OCI-LY7 (cell line): ENCODE measurements around the gene PSMD2. TPM values are rescaled to one million over a fixed set of nuclear protein-coding genes. Genes with fewer than 3 reads are reported as not detected.

ENCODE experiments used
- BruUV-seq: library from RNA; stranded (reverse); fragments of 400-500 nt; replicated peaks from 2 replicates; lab custom pipeline; 2021; lab: Mats Ljungman, UMichigan
- CTCF ChIA-PET: fragments of 300-600 bp; sonication (Branson Sonifier 250); formaldehyde crosslinking; loops from one replicate; lab custom pipeline; 2022; ENCODE audit warnings: antibody characterized with exemption; ENCODE audit not compliant: unreplicated experiment; lab: Charles Lee
- POLR2A ChIA-PET: fragments of 300-600 bp; sonication (Branson Sonifier 250); formaldehyde crosslinking; loops from one replicate; lab custom pipeline; 2022; ENCODE audit warnings: antibody characterized with exemption; lab: Charles Lee
- DNase-seq: peaks from one replicate; pipeline ENCODE4 v3.0.0-alpha.2; 2015; ENCODE audit warnings: low spot score
- H2AFZ ChIP-seq: fragments of 200-600 bp; sonication (generic), shearing (Covaris generic); 2 replicates; pipeline ENCODE4 v1.6.1; 2014; ENCODE audit warnings: mild to moderate bottlenecking, antibody characterized with exemption, low read length, moderate library complexity
- H3K27ac ChIP-seq: fragments of 200-600 bp; sonication (generic); 2 replicates; pipeline ENCODE4 v1.5.1; 2014; ENCODE audit warnings: mixed run types, low read depth, mild to moderate bottlenecking, moderate library complexity, low read length, inconsistent platforms; ENCODE audit not compliant: poor library complexity, severe bottlenecking
- H3K36me3 ChIP-seq: fragments of 200-600 bp; sonication (generic); 2 replicates; pipeline ENCODE4 v1.6.1; 2014; ENCODE audit warnings: mild to moderate bottlenecking, antibody characterized with exemption, low read length, moderate library complexity, mixed read lengths; ENCODE audit not compliant: insufficient read depth
- H3K4me1 ChIP-seq: fragments of 200-600 bp; sonication (generic); 2 replicates; pipeline ENCODE4 v1.5.1; 2014; ENCODE audit warnings: mild to moderate bottlenecking, low read length; ENCODE audit not compliant: insufficient read depth, poor library complexity, severe bottlenecking
- H3K4me2 ChIP-seq: fragments of 200-600 bp; sonication (generic); 2 replicates; pipeline ENCODE4 v1.6.1; 2014; ENCODE audit warnings: mild to moderate bottlenecking, low read length
- H3K4me3 ChIP-seq: fragments of 200-600 bp; sonication (generic); 2 replicates; pipeline ENCODE4 v1.5.1; 2014; ENCODE audit warnings: mild to moderate bottlenecking, low read depth, low read length; ENCODE audit not compliant: poor library complexity, severe bottlenecking
- H3K79me2 ChIP-seq: fragments of 200-600 bp; sonication (generic); 2 replicates; pipeline ENCODE4 v1.6.1; 2016; ENCODE audit warnings: low read depth, mild to moderate bottlenecking, low read length, moderate library complexity, mixed read lengths; ENCODE audit not compliant: insufficient read depth
- H3K9me2 ChIP-seq: fragments of 200-600 bp; sonication (generic); 2 replicates; pipeline ENCODE4 v1.6.1; 2016; ENCODE audit warnings: mild to moderate bottlenecking, low read length, mixed read lengths; ENCODE audit not compliant: insufficient read depth
- H3K9me3 ChIP-seq: fragments of 200-600 bp; sonication (generic); 2 replicates; pipeline ENCODE4 v1.6.1; 2014; ENCODE audit warnings: mild to moderate bottlenecking, mixed run types, low read length, mixed read lengths
- H4K20me1 ChIP-seq: fragments of 200-600 bp; sonication (generic); 2 replicates; pipeline ENCODE4 v1.6.1; 2014; ENCODE audit warnings: mild to moderate bottlenecking, antibody characterized with exemption, low read length, moderate library complexity, mixed read lengths; ENCODE audit not compliant: insufficient read depth
- CTCF ChIP-seq: fragments of 200-600 bp; sonication (generic); conservative IDR thresholded peaks from 2 replicates; pipeline ENCODE4 v1.5.1; 2014; ENCODE audit warnings: mild to moderate bottlenecking, antibody characterized with exemption, low read length, moderate library complexity, mixed read lengths
- EZH2phosphoT487 ChIP-seq: fragments of 200-600 bp; sonication (generic); IDR thresholded peaks from 2 replicates; pipeline ENCODE4 v1.6.1; 2018; ENCODE audit warnings: low read depth, borderline replicate concordance, mild to moderate bottlenecking, mixed run types, antibody characterized with exemption, low read length, moderate library complexity, mixed read lengths
- intact Hi-C: fragments of 100-400 bp; cut with micrococcal nuclease; formaldehyde crosslinking; loops from one replicate; pipeline ENCODE4 v1.10.0; 2022; ENCODE audit not compliant: unreplicated experiment
- total RNA-seq, 2 experiments: library from RNA; depleted of rRNA in 1 of 2; stranded (reverse); fragments of >200 nt in 1 of 2; shearing (Covaris generic) in 1 of 2; gene quantifications; 2 replicates each; pipeline ENCODE4 v1.2.3, GENCODE V29; 2014 to 2022

PSMD2 gene
- total RNA-seq, 2 experiments from 2014 or later = 158 to 219 TPM

- Histone ChIP-seq H3K27ac (peak overlapping the region; percentile 1), H3K4me3 (peak overlapping the region; percentile 64), H2AFZ (no peak overlapping the region), H3K36me3 (peaks cover 52% of the 10 kb centered on the region), H3K9me2 (no peaks in the 10 kb centered on the region), H3K4me2 (peak overlapping the region; percentile 73), H4K20me1 (peaks cover 4% of the 10 kb centered on the region; the same call in 1 of the 2 replicates), H3K4me1 (peaks cover 8% of the 10 kb centered on the region), H3K79me2 (no peaks in the 10 kb centered on the region), H3K9me3 (no peaks in the 10 kb centered on the region)
- no peak for DNase-seq
- intact Hi-C loops = no loop called here
- TF ChIP-seq CTCF = no peak
- CTCF ChIA-PET = no interaction called here
- POLR2A ChIA-PET = no interaction called here
- no TSS peak for BruUV-seq
Observed at GRCh38 chr3:184335291-184335660, 36.2 kb downstream of the PSMD2 start.

GRCh38 chr3:184335661-184336546 lies 36.9 kb downstream of the PSMD2 start:
- H3K4me3 ChIP-seq = peak overlapping the region; percentile 64
- peak; percentile 78 for DNase-seq
- no TSS peak for BruUV-seq
- H3K9me2 ChIP-seq = no peaks in the 10 kb centered on the region
- intact Hi-C loops = no loop called here
- no peak overlapping the region for H2AFZ ChIP-seq
- no peaks in the 10 kb centered on the region for H3K9me3 ChIP-seq
- peak overlapping the region; percentile 73 for H3K4me2 ChIP-seq
- H4K20me1 ChIP-seq = peaks cover 4% of the 10 kb centered on the region; the same call in 1 of the 2 replicates
- H3K79me2 ChIP-seq = no peaks in the 10 kb centered on the region
- peak overlapping the region; percentile 1 for H3K27ac ChIP-seq
- ChIA-PET CTCF (no interaction called here), POLR2A (no interaction called here)
- H3K36me3 ChIP-seq = peaks cover 48% of the 10 kb centered on the region
- TF ChIP-seq EZH2phosphoT487 (no peak), CTCF (no peak)
- peaks cover 8% of the 10 kb centered on the region for H3K4me1 ChIP-seq
